Hindlimb muscle (tissue), 1 donor: Measurements from ENCODE around the gene UBXN2A. TPM values are rescaled to one million over a fixed set of nuclear protein-coding genes. Genes with fewer than 3 reads are reported as not detected.

Experiments
- DNase-seq: peaks from one replicate; pipeline ENCODE4 v3.0.0-alpha.2; 2013
- polyA plus RNA-seq: library from polyadenylated mRNA; unstranded; fragments of 120-200 nt; gene quantifications from one replicate; pipeline ENCODE4 v1.2.1, GENCODE V29; 2013; ENCODE audit not compliant: insufficient read length

Gene UBXN2A
- polyA plus RNA-seq, 1 donor = 18.0 TPM

DNA sequence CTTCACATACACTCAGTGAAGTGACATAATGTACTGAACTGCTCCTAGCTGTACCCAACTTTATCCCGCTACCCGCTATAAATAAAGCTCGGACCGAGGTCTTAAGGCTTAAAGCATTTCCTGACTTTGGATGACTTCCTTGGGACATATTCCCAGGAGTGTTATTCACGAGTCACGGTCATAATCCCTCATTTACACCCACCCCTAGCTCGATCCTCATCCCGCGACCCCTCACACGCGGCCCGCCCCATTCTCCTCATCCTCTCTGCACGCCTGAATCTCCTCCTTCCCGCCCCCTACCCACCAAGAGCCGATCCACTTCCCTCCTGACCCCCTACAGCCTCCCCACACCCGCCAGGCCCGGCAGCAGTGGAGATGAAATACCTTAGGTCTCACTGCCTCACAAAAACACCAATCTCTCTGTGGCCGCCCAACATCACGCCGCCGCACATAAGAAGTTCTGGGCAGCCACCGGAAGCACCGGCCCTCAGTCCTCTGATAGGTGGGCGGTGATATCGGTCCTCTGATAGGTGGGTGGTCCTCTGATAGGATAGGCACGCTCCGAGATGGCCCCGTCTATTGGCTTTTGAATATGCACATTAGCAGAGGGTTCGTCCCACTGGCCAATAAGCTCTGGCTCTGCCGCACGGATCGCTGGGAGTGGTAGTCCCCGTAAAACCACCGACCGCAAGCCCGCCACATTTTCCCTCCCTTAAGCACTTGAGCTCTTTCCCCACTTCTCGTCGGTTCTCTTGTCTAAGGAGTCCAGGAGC lies 106.9 kb downstream of the UBXN2A start, which contains the start of gene WDCP:
Gene WDCP (minus strand): TSS at position 462 of the 773 bp plus-strand sequence. CDS start 7,897 bp downstream, outside the sequence.
- peak; percentile 96 for DNase-seq

DNA sequence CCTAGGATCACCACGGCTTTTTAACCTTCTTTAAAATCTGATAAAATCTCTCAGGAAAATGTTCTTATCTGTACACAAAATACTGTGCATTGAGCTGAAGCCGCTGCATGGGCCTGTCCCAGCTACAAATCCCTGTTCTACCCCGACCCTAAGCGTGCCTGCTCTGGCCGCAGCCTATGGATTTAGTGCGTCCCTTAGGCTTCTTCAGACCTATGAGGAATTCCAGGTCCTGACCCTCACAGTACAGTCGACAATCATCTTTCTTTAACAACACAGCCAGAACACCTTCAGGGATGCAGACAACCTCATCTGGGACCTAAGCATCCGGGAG lies 107.4 kb downstream of the UBXN2A start:
- no peak for DNase-seq

DNA sequence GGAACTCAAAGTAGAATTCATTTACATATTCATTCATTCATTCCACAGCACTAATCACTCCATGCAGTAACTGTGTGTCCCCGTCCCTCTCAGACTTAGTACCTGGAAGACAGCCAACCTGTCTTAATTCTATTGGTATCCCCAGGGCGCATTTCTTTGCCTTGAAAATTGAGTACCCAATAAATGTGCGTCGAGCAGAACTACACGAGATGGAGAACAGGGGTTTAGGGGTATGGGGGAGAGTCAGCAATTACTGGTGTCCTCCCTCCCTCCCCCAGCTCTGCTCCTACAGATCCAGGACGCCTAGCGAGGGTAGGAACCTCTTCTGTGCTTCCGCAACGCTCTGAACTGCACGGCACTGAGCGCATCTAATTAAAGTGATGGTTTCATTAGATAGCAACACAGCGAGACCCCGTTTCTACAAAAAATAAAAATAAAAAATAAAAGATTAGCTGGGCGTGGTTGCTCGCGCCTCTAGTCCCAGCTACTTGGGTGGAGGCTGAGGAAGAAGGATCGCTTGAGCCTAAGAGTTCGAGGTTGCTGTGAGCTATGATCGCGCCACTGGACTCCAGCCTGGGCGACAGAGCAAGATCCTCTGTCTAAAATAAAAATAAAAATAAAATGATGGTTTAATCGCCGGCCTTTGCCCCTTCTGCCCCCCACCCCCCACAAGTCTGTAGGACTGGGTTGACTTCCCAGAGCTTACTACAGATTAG lies 108.7 kb downstream of the UBXN2A start:
- no peak for DNase-seq

DNA sequence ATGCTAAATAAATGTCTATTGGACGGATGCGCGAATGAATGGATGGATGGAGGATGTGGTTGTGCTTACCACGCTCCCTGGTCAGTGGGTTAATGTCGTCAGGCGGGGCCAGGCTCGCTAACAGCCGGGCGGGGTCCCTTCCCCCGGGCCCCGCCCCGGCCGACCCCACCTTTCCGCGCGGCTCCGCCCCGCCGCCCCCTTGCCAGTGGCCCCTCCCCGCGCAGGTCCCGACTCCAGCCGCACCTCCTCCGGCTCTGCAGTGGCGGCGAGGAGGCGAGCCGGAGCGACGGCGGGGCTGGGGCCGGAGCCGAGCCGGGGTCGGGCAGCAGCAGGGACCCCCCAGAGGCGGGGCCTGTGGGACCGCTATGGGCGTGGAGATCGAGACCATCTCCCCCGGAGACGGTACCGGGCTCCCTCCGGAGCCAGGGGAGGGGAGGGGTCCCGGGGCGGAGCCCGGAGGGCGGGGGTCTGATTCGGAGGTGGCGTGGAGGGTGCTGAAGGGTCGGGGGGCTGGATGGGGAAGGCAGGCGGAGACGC lies 109.3 kb downstream of the UBXN2A start, which contains the start of gene FKBP1B:
Gene FKBP1B (plus strand): TSS at position 257 of the 537 bp plus-strand sequence. CDS start 109 bp downstream, at position 366.
- peak; percentile 23 for DNase-seq

DNA sequence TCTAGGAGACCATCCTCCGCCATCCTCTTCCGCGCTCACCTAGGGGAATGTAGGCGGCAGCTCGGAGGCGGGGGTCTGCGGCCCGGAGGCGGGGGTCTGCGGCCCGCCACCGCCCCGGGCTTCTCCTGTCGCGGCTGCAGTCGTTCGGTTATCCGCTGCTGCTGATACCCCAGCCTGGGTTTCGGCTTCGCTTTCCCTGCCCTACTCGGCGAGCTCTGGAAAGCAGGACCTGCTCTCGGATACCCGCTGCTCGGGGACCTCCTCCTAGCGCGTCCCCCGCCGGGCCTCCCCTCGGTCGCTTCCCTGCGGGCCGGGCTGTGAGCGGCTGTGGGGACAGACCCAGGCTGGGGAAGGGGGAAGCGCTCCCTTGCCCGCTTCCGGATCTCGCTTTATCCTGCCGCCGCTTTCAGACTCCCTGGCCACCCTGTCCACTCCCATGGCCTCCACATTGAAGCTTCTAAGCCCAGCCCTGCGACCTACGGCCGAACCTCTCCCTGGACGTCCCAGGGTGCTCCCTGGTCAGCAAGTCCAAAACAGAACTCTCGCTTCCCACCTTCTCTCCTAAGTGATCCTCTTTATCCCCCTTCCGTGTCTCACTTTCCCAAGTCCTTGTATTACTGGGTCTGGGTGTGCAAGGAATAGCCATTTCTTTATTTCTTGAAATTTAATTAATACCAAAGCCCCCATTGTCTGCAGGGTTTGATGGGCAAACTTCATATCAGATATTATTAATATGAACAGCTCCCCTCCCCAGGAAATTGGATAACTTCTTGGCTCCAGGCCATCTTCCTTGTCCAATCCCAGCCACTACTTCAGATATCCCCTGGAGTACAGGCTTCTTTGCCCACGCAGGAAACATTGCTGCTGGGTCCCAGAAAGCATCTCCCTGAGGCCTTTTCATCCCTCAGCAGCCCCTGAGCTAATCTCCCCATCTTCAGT lies 110.0 kb downstream of the UBXN2A start:
- DNase-seq = no peak

DNA sequence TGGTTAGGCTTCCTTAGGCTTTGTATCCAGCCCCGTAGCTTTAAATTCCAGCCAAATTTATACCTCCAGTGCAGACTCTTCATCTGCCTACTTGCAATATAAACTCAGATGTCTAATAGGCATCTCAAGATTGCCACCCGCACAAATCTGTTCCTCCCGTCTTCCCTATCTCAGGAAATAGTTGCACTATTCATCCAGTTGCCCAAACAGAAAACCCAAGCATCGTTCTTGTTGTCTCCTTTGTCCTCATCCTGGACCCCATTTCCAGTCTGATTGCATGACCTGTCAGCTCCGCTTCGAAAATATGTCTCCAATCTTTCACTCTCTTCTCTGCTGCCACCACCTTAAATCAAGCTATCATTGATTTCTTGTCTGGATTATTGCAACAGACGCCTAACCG lies 111.6 kb downstream of the UBXN2A start:
- no peak for DNase-seq

DNA sequence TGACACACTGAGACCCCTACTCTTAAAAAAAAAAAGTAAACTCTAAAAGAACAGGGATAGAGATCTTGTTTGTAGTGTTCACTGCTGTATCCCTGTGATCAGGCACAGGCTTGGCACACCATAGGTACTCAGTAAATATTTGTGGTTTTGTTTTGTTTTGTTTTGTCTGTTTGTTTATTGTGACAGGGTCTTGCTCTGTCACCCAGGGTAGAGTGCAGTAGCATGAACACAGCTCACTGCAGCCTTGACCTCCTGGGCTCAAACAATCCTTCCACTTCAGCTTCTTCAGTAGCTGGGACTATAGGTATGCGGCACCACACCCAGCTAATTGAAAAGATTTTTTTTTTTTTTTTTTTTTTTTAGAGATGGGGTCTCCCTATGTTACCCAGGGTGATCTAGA lies 112.7 kb downstream of the UBXN2A start:
- DNase-seq = no peak

Other genes starting within 250 kb of the UBXN2A start
- gene ATAD2B, start 13.3 kb upstream of the UBXN2A start, polyA plus RNA-seq = 11.2 TPM
- 3.6 TPM for gene MFSD2B, start 69.6 kb downstream of the UBXN2A start, polyA plus RNA-seq
- 10.6 TPM for gene WDCP, start 106.9 kb downstream of the UBXN2A start, polyA plus RNA-seq
- 2.5 TPM for gene FKBP1B, start 109.3 kb downstream of the UBXN2A start, polyA plus RNA-seq
- 70.7 TPM for gene SF3B6, start 135.9 kb downstream of the UBXN2A start, polyA plus RNA-seq
- gene TP53I3, start 144.4 kb downstream of the UBXN2A start, polyA plus RNA-seq = 32.6 TPM
- 1.7 TPM for gene PFN4, start 182.9 kb downstream of the UBXN2A start, polyA plus RNA-seq
- 15.6 TPM for gene FAM228B, start 183.0 kb downstream of the UBXN2A start, polyA plus RNA-seq
- 0.37 TPM for gene FAM228A, start 234.6 kb downstream of the UBXN2A start, polyA plus RNA-seq